H1 (cell line): ENCODE data around the gene AGPAT4. TPM values are rescaled to one million over a fixed set of nuclear protein-coding genes. Genes with fewer than 3 reads are reported as not detected.

Source experiments
- CTCF ChIA-PET: fragments of 300-600 bp; sonication (Branson Sonifier 250); formaldehyde crosslinking; loops from one replicate; lab custom pipeline; 2021; ENCODE audit not compliant: partially characterized antibody; lab: Charles Lee
- POLR2A ChIA-PET: fragments of 300-600 bp; sonication (Branson Sonifier 250); formaldehyde crosslinking; loops from one replicate; lab custom pipeline; 2021; ENCODE audit warnings: inconsistent platforms; ENCODE audit not compliant: partially characterized antibody; lab: Charles Lee
- DNase-seq, 2 experiments: peaks; one replicate each; pipeline versions ENCODE4 v3.0.0 to v3.0.0-alpha.2; 2010 to 2022; ENCODE audit warnings: low spot score in 2 of 2, low read depth in 1 of 2, mixed read lengths in 1 of 2
- FAIRE-seq: peaks from 2 replicates; lab custom pipeline; 2011; peaks lifted over from hg19 to GRCh38; lab: Jason Lieb, UNC
- H2AFZ ChIP-seq: 2 replicates; pipeline ENCODE4 v1.8.1; 2012; ENCODE audit warnings: low read length, inconsistent platforms
- H2AK5ac ChIP-seq: 2 replicates; pipeline ENCODE4 v1.6.1; 2013; ENCODE audit warnings: low read depth, low read length
- H2BK120ac ChIP-seq: replicated peaks from 2 replicates; pipeline ENCODE3; 2013; ENCODE audit warnings: low read depth, low read length, inconsistent platforms
- H2BK12ac ChIP-seq: 2 replicates; pipeline ENCODE4 v1.6.1; 2013; ENCODE audit warnings: low read depth, low read length
- H2BK15ac ChIP-seq: 2 replicates; pipeline ENCODE4 v1.6.1; 2013; ENCODE audit warnings: low read length
- H2BK20ac ChIP-seq: 2 replicates; pipeline ENCODE4 v1.6.1; 2013; ENCODE audit warnings: low read length
- H2BK5ac ChIP-seq: 2 replicates; pipeline ENCODE4 v1.6.1; 2013; ENCODE audit warnings: low read depth, low read length
- H3K14ac ChIP-seq: 2 replicates; pipeline ENCODE4 v1.6.1; 2013; ENCODE audit warnings: inconsistent platforms; ENCODE audit not compliant: insufficient read length
- H3K18ac ChIP-seq: 2 replicates; pipeline ENCODE4 v1.6.1; 2013; ENCODE audit warnings: low read length; ENCODE audit errors: extremely low read depth
- H3K23ac ChIP-seq: 2 replicates; pipeline ENCODE4 v1.6.1; 2013; ENCODE audit warnings: inconsistent platforms; ENCODE audit not compliant: insufficient read length
- H3K23me2 ChIP-seq: 2 replicates; pipeline ENCODE4 v1.6.1; 2013; ENCODE audit warnings: low read depth, low read length
- H3K27ac ChIP-seq: 2 replicates; pipeline ENCODE4 v1.6.1; 2011; ENCODE audit warnings: low read depth, low read length, inconsistent platforms
- H3K27me3 ChIP-seq, 4 experiments: replicated peaks in 1 of 4; 1 replicate in 1 of 4; 2 replicates in 3 of 4; pipeline versions ENCODE4 v1.6.1 to v1.8.1; 2011 to 2013; ENCODE audit warnings: low read length in 3 of 4, mild to moderate bottlenecking in 3 of 4, inconsistent platforms in 2 of 4, mixed read lengths in 2 of 4, moderate library complexity in 1 of 4; ENCODE audit not compliant: control insufficient read depth in 3 of 4, insufficient read depth in 3 of 4; ENCODE audit errors: extremely low read depth in 1 of 4
- H3K36me3 ChIP-seq, 4 experiments: 2 replicates each; pipeline versions ENCODE4 v1.6.1 to v1.8.1; 2011 to 2013; ENCODE audit warnings: mild to moderate bottlenecking in 4 of 4, low read length in 3 of 4, moderate library complexity in 2 of 4, control low read depth in 1 of 4, inconsistent platforms in 1 of 4; ENCODE audit not compliant: insufficient read depth in 4 of 4, control insufficient read depth in 2 of 4
- H3K4ac ChIP-seq: replicated peaks from 2 replicates; pipeline ENCODE3; 2013; ENCODE audit warnings: low read length, low read depth, mixed read lengths, inconsistent platforms; ENCODE audit not compliant: insufficient read length
- H3K4me1 ChIP-seq, 4 experiments: replicated peaks in 1 of 4; 1 replicate in 1 of 4; 2 replicates in 3 of 4; pipeline versions ENCODE4 v1.6.1 to v1.8.1; 2011 to 2013; ENCODE audit warnings: low read length in 3 of 4, inconsistent platforms in 2 of 4, mixed read lengths in 1 of 4; ENCODE audit not compliant: insufficient read depth in 4 of 4, control insufficient read depth in 3 of 4
- H3K4me2 ChIP-seq, 2 experiments: 2 replicates each; pipeline versions ENCODE4 v1.6.1 to v1.8.1; 2011 to 2013; ENCODE audit warnings: low read depth in 2 of 2, low read length in 2 of 2, control low read depth in 1 of 2, inconsistent platforms in 1 of 2, mild to moderate bottlenecking in 1 of 2; ENCODE audit not compliant: insufficient read depth in 1 of 2
- H3K4me3 ChIP-seq, 4 experiments: fragments of 200-600, 300-600 bp in 1 of 4; sonication (generic), shearing (Covaris generic), sonication (Bioruptor Twin) in 1 of 4; 2 replicates each; pipeline versions ENCODE4 v1.5.1 to v1.8.1; 2011 to 2016; ENCODE audit warnings: low read length in 4 of 4, low read depth in 3 of 4, control low read depth in 2 of 4, inconsistent platforms in 2 of 4, mild to moderate bottlenecking in 2 of 4, mixed read lengths in 1 of 4, moderate library complexity in 1 of 4; ENCODE audit not compliant: insufficient read depth in 2 of 4; ENCODE audit errors: extremely low read depth in 1 of 4
- H3K56ac ChIP-seq: replicated peaks from 2 replicates; pipeline ENCODE3; 2013; ENCODE audit warnings: low read depth, mild to moderate bottlenecking, mixed read lengths, low read length, inconsistent platforms; ENCODE audit not compliant: insufficient read length
- H3K79me1 ChIP-seq: 2 replicates; pipeline ENCODE4 v1.6.1; 2013; ENCODE audit warnings: low read depth, low read length, control low read depth
- H3K79me2 ChIP-seq, 2 experiments: 2 replicates each; pipeline versions ENCODE4 v1.6.1 to v1.8.1; 2012 to 2013; ENCODE audit warnings: low read length in 2 of 2, mild to moderate bottlenecking in 2 of 2, inconsistent platforms in 1 of 2; ENCODE audit not compliant: insufficient read depth in 2 of 2, control insufficient read depth in 1 of 2
- H3K9ac ChIP-seq, 4 experiments: replicated peaks in 1 of 4; 1 replicate in 1 of 4; 2 replicates in 3 of 4; pipeline versions ENCODE4 v1.6.1 to v1.8.1; 2011 to 2013; ENCODE audit warnings: low read depth in 3 of 4, low read length in 3 of 4, control low read depth in 2 of 4, mild to moderate bottlenecking in 2 of 4, moderate library complexity in 2 of 4, inconsistent platforms in 1 of 4; ENCODE audit errors: extremely low read depth in 1 of 4
- H3K9me3 ChIP-seq, 2 experiments: 2 replicates each; pipeline versions ENCODE4 v1.6.1 to v1.8.1; 2012 to 2013; ENCODE audit warnings: mild to moderate bottlenecking in 2 of 2, moderate library complexity in 2 of 2, control low read depth in 1 of 2, inconsistent platforms in 1 of 2, low read depth in 1 of 2, low read length in 1 of 2, mixed read lengths in 1 of 2; ENCODE audit not compliant: insufficient read depth in 2 of 2
- H4K20me1 ChIP-seq, 2 experiments: replicated peaks in 1 of 2; 2 replicates each; pipeline versions ENCODE3 to v1.8.1; 2011 to 2013; ENCODE audit warnings: inconsistent platforms in 2 of 2, low read length in 2 of 2, mild to moderate bottlenecking in 1 of 2; ENCODE audit not compliant: insufficient read depth in 2 of 2, control insufficient read depth in 1 of 2
- H4K5ac ChIP-seq: 2 replicates; pipeline ENCODE4 v1.6.1; 2013; ENCODE audit warnings: low read length, low read depth, mixed read lengths, inconsistent platforms; ENCODE audit not compliant: insufficient read length
- H4K8ac ChIP-seq: 2 replicates; pipeline ENCODE4 v1.8.0; 2013; ENCODE audit warnings: mild to moderate bottlenecking, moderate library complexity, low read length, inconsistent platforms; ENCODE audit not compliant: insufficient read depth; ENCODE audit errors: extremely low read depth
- H4K91ac ChIP-seq: replicated peaks from 2 replicates; pipeline ENCODE3; 2013; ENCODE audit warnings: low read length, mixed read lengths, inconsistent platforms; ENCODE audit not compliant: insufficient read length
- CEBPB ChIP-seq: IDR thresholded peaks from 2 replicates; pipeline ENCODE4 v1.6.1; 2012; ENCODE audit warnings: low read depth, low read length
- YY1 ChIP-seq: IDR thresholded peaks from 2 replicates; pipeline ENCODE4 v1.6.1; 2011; ENCODE audit warnings: low read depth, mild to moderate bottlenecking, low read length
- polyA plus RNA-seq, 7 experiments: library from polyadenylated mRNA; depleted of rRNA in 3 of 7; stranded (reverse) in 5 of 7; unstranded in 2 of 7; fragments of >200 nt in 5 of 7; fragments of 200-250 nt in 2 of 7; gene quantifications; 1 replicate in 5 of 7; 2 replicates in 1 of 7; 4 replicates in 1 of 7; pipeline versions ENCODE4 v1.2.1 to v1.2.3, GENCODE V29; 2011 to 2013; ENCODE audit warnings: missing spikeins in 2 of 7, mixed read lengths in 2 of 7
- total RNA-seq: library from RNA; stranded (reverse); fragmentation: NEBNext Ultra II Directional; extraction: Animal tissue kit (Norgen Biotek cat#: 25700); gene quantifications from 2 replicates; pipeline ENCODE4 v1.2.1, GENCODE V29; 2021

The AGPAT4 gene
- total and polyA plus RNA-seq, 2 of the 8 experiments (the other 6 are each of a cell fraction or from before 2014, with no cell fraction given) = 13.5 to 23.8 TPM

DNA sequence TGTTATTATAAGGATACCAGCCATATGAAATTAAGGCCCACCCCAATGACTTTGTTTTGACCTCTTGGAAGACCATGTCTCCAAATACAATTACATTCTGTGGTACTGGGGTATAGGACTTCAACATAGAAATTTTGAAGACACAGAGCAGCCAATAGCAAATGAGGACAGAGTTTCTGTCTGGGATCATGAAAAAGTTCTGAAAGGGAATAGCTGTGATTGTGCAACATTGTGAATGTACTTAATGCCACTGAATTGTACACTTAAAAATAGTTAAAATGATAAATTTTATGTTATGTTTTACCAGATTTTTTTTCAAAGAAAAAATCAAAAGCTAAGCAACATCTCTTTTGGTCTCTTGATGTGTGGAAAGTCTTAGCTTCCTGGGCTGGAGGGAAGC lies 27.0 kb upstream of the AGPAT4 start:
- Histone ChIP-seq H3K79me2 (no peaks in the 10 kb centered on the region), H3K27me3 (no peaks in the 10 kb centered on the region), H4K20me1 (no peaks in the 10 kb centered on the region), H3K27ac (no peak overlapping the region), H3K4ac (no peak overlapping the region), H3K18ac (no peak overlapping the region), H4K8ac (no peak overlapping the region), H3K23ac (no peak overlapping the region), H2BK15ac (no peak overlapping the region), H2AK5ac (no peak overlapping the region), H3K4me3 (no peak overlapping the region), H3K9me3 (peaks cover 9 to 12% of the 10 kb centered on the region in 2 experiments; a peak in 3 of 4 replicates), H3K36me3 (no peaks in the 10 kb centered on the region; a peak in 1 of 8 replicates), H3K4me1 (peaks cover 0 to 2% (median 0%) of the 10 kb centered on the region in 4 experiments; a peak in 2 of 7 replicates), H3K9ac (no peak overlapping the region), H2BK20ac (no peak overlapping the region), H2BK5ac (no peak overlapping the region), H2AFZ (no peak overlapping the region), H2BK12ac (no peak overlapping the region), H3K56ac (no peak overlapping the region), H3K4me2 (no peak overlapping the region), H4K91ac (no peak overlapping the region), H4K5ac (no peak overlapping the region), H2BK120ac (no peak overlapping the region), H3K23me2 (no peaks in the 10 kb centered on the region), H3K14ac (no peak overlapping the region), H3K79me1 (no peaks in the 10 kb centered on the region)
- TF ChIP-seq CEBPB (peak; percentile 22; the same call in 1 of the 2 replicates), YY1 (no peak)
- FAIRE-seq = no peak
- CTCF ChIA-PET = no interaction called here
- DNase-seq = no peak
- POLR2A ChIA-PET = interaction anchor here (1.0 to 2.7 kb wide), 2 partner anchors 27 to 29 kb away, joined by 5 to 11 read pairs; partner anchors contain the start of gene AGPAT4
